Activated B cell treated with CpG ODN at 0.5 μM for 24 hours (primary cell): Measurements from ENCODE around the gene IZUMO1R. TPM values are rescaled to one million over a fixed set of nuclear protein-coding genes. Genes with fewer than 3 reads are reported as not detected.

Experiments
- ATAC-seq: fragments of 200-7000 bp; cut with Tn5 transposase; one replicate; pipeline ENCODE4 v1.10.0; 2021; ENCODE audit warnings: low read depth, mild to moderate bottlenecking, moderate library complexity
- CTCF ChIA-PET: fragments of 350-600 bp; sonication (Branson Sonifier 250); formaldehyde crosslinking; loops from one replicate; lab custom pipeline; 2021; ENCODE audit warnings: antibody characterized with exemption; lab: Charles Lee
- POLR2A ChIA-PET: fragments of 350-600 bp; sonication (Branson Sonifier 250); formaldehyde crosslinking; loops from one replicate; lab custom pipeline; 2021; ENCODE audit warnings: antibody characterized with exemption; lab: Charles Lee
- DNase-seq: peaks from one replicate; pipeline ENCODE4 v3.0.0; 2022
- H3K27ac Mint-ChIP-seq: one replicate; pipeline ENCODE4 v1.8.0; 2020; ENCODE audit warnings: mixed read lengths
- H3K27me3 Mint-ChIP-seq: one replicate; pipeline ENCODE4 v1.8.0; 2021; ENCODE audit warnings: mixed read lengths
- H3K36me3 Mint-ChIP-seq: one replicate; pipeline ENCODE4 v1.8.0; 2021; ENCODE audit warnings: low read depth, mixed read lengths
- H3K4me1 Mint-ChIP-seq: one replicate; pipeline ENCODE4 v1.8.0; 2021; ENCODE audit warnings: mixed read lengths
- H3K4me3 Mint-ChIP-seq: one replicate; pipeline ENCODE4 v1.8.0; 2020; ENCODE audit warnings: mild to moderate bottlenecking, mixed read lengths
- H3K9me3 Mint-ChIP-seq: one replicate; pipeline ENCODE4 v1.8.0; 2020; ENCODE audit warnings: mixed read lengths
- CTCF ChIP-seq: fragments of 200-600 bp; IDR thresholded peaks from one replicate; pipeline ENCODE4 v1.8.0; 2022; ENCODE audit warnings: antibody characterized with exemption, mild to moderate bottlenecking
- intact Hi-C: fragments of 100-400 bp; cut with micrococcal nuclease; formaldehyde crosslinking; loops from one replicate; pipeline ENCODE4 v1.15.1; 2024
- total RNA-seq: library from RNA; stranded (reverse); gene quantifications from 2 replicates; pipeline ENCODE4 v1.2.3, GENCODE V29; 2022

IZUMO1R gene
- total RNA-seq, 1 donor from 2014 or later = not detected

GRCh38 chr11:94330789-94331188 lies 26.4 kb downstream of the IZUMO1R start:
- CTCF ChIA-PET = no interaction called here
- intact Hi-C loops = no loop called here
- H3K9me3 Mint-ChIP-seq = peaks cover 3% of the 10 kb centered on the region
- no peaks in the 10 kb centered on the region for H3K27me3 Mint-ChIP-seq
- no peak for TF ChIP-seq CTCF
- POLR2A ChIA-PET = no interaction called here
- H3K4me1 Mint-ChIP-seq = no peaks in the 10 kb centered on the region
- ATAC-seq = no peak
- no peaks in the 10 kb centered on the region for H3K36me3 Mint-ChIP-seq
- no peak for DNase-seq
- H3K4me3 Mint-ChIP-seq = no peak overlapping the region
- no peak overlapping the region for H3K27ac Mint-ChIP-seq

- intact Hi-C loops = no loop called here
- CTCF ChIA-PET = no interaction called here
- POLR2A ChIA-PET = no interaction called here
- H3K27ac Mint-ChIP-seq = no peak overlapping the region
- no peaks in the 10 kb centered on the region for H3K36me3 Mint-ChIP-seq
- no peak for DNase-seq
- no peak overlapping the region for H3K4me3 Mint-ChIP-seq
- peaks cover 6% of the 10 kb centered on the region for H3K27me3 Mint-ChIP-seq
- H3K9me3 Mint-ChIP-seq = no peaks in the 10 kb centered on the region
- no peaks in the 10 kb centered on the region for H3K4me1 Mint-ChIP-seq
- no peak for TF ChIP-seq CTCF
- no peak for ATAC-seq
These were observed 28.4 kb downstream of the IZUMO1R start for GRCh38 chr11:94332814-94333213.

- intact Hi-C loops = no loop called here
These were observed 31.7 kb downstream of the IZUMO1R start for GRCh38 chr11:94336033-94336432.

GRCh38 chr11:94338651-94339050 lies 34.3 kb downstream of the IZUMO1R start:
- no peak overlapping the region for H3K27ac Mint-ChIP-seq
- H3K4me3 Mint-ChIP-seq = no peak overlapping the region
- no peaks in the 10 kb centered on the region for H3K9me3 Mint-ChIP-seq
- no peak for ATAC-seq
- H3K36me3 Mint-ChIP-seq = no peaks in the 10 kb centered on the region
- intact Hi-C loops = no loop called here
- DNase-seq = no peak
- H3K27me3 Mint-ChIP-seq = peaks cover 6% of the 10 kb centered on the region
- CTCF ChIA-PET = no interaction called here
- TF ChIP-seq CTCF = no peak
- H3K4me1 Mint-ChIP-seq = no peaks in the 10 kb centered on the region
- POLR2A ChIA-PET = no interaction called here

More at GRCh38 chr11:94336033-94336432, 31.7 kb downstream of the IZUMO1R start:
- H3K9me3 Mint-ChIP-seq = no peaks in the 10 kb centered on the region
- H3K4me3 Mint-ChIP-seq = no peak overlapping the region
- no peaks in the 10 kb centered on the region for H3K4me1 Mint-ChIP-seq
- no peak overlapping the region for H3K27ac Mint-ChIP-seq
- ChIA-PET POLR2A (no interaction called here), CTCF (no interaction called here)
- DNase-seq (no peak), ATAC-seq (no peak)
- H3K27me3 Mint-ChIP-seq = peaks cover 6% of the 10 kb centered on the region
- no peak for TF ChIP-seq CTCF
- H3K36me3 Mint-ChIP-seq = no peaks in the 10 kb centered on the region

GRCh38 chr11:94342250-94342649 lies 37.9 kb downstream of the IZUMO1R start:
- no peak for DNase-seq
- no peak for ATAC-seq
- CTCF ChIA-PET = no interaction called here
- H3K9me3 Mint-ChIP-seq = no peaks in the 10 kb centered on the region
- H3K27me3 Mint-ChIP-seq = no peaks in the 10 kb centered on the region
- H3K27ac Mint-ChIP-seq = no peak overlapping the region
- no peaks in the 10 kb centered on the region for H3K4me1 Mint-ChIP-seq
- no peaks in the 10 kb centered on the region for H3K36me3 Mint-ChIP-seq
- no peak overlapping the region for H3K4me3 Mint-ChIP-seq
- intact Hi-C loops = no loop called here
- no peak for TF ChIP-seq CTCF
- POLR2A ChIA-PET = no interaction called here
